Immature natural killer cell (primary cell): ENCODE data around the gene SNX19. TPM values are rescaled to one million over a fixed set of nuclear protein-coding genes. Genes with fewer than 3 reads are reported as not detected.

ENCODE experiments used
- DNase-seq, 3 donors: peaks; one replicate each; pipeline ENCODE4 v3.0.0; 2022; ENCODE audit warnings: mixed read lengths in 1 of 3
- H3K27ac Mint-ChIP-seq, 6 donors: one replicate each; pipeline ENCODE4 v1.8.0; 2020; ENCODE audit warnings: mixed read lengths in 6 of 6, mild to moderate bottlenecking in 5 of 6, inconsistent platforms in 4 of 6, moderate library complexity in 3 of 6
- H3K27me3 Mint-ChIP-seq, 3 donors: one replicate each; pipeline ENCODE4 v1.8.0; 2020 to 2021; ENCODE audit warnings: low read depth in 3 of 3, mild to moderate bottlenecking in 3 of 3, mixed read lengths in 3 of 3, moderate library complexity in 3 of 3, inconsistent platforms in 1 of 3
- H3K36me3 Mint-ChIP-seq, 3 donors: one replicate each; pipeline ENCODE4 v1.8.0; 2020; ENCODE audit warnings: mixed read lengths in 3 of 3, inconsistent platforms in 2 of 3, mild to moderate bottlenecking in 2 of 3
- H3K4me1 Mint-ChIP-seq, 2 donors: one replicate each; pipeline ENCODE4 v1.8.0; 2020; ENCODE audit warnings: inconsistent platforms in 2 of 2, mild to moderate bottlenecking in 2 of 2, mixed read lengths in 2 of 2, moderate library complexity in 1 of 2
- H3K4me3 Mint-ChIP-seq, 5 donors: one replicate each; pipeline ENCODE4 v1.8.0; 2020; ENCODE audit warnings: mild to moderate bottlenecking in 5 of 5, mixed read lengths in 5 of 5, inconsistent platforms in 3 of 5, moderate library complexity in 3 of 5
- H3K9me3 Mint-ChIP-seq, 6 donors: one replicate each; pipeline ENCODE4 v1.8.0; 2020; ENCODE audit warnings: mild to moderate bottlenecking in 6 of 6, mixed read lengths in 6 of 6, inconsistent platforms in 4 of 6, moderate library complexity in 3 of 6
- polyA plus RNA-seq, 3 donors: library from polyadenylated mRNA; unstranded; fragments of 300-500 nt; fragmentation: Illumina TruSeq; gene quantifications; one replicate each; pipeline ENCODE4 v1.2.3, GENCODE V29; 2021

SNX19 gene
- polyA plus RNA-seq, 3 donors from 2014 or later = 9.5 to 29.5 (median 18.0) TPM

DNA sequence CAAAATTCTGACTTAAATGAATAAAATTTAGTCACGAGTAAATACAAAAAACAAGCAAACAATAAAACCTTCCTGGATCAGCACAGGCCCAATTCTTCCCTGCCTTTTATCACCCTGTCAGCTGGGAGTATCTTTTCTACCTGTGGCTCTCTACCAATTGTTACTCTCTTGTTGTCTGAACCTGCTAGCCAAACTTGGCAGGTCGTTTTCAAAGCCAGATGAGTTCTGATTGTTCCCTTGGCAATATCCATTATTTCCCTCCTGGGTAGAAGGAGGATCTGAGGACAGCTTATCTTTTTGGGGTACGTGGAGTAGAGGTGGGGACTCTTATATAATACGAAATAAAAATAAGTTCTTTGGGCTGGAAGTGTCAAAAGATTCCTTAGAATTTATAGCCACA, 40.2 kb downstream of the SNX19 start:
- Mint-ChIP-seq H3K27me3 (no peaks in the 10 kb centered on the region), H3K4me3 (no peak overlapping the region), H3K9me3 (no peaks in the 10 kb centered on the region), H3K36me3 (peaks cover 15 to 54% (median 34%) of the 10 kb centered on the region in 3 donors), H3K4me1 (no peaks in the 10 kb centered on the region), H3K27ac (peak overlapping the region in 1 of 6 donors; percentile 9)
- no peak for DNase-seq

DNA sequence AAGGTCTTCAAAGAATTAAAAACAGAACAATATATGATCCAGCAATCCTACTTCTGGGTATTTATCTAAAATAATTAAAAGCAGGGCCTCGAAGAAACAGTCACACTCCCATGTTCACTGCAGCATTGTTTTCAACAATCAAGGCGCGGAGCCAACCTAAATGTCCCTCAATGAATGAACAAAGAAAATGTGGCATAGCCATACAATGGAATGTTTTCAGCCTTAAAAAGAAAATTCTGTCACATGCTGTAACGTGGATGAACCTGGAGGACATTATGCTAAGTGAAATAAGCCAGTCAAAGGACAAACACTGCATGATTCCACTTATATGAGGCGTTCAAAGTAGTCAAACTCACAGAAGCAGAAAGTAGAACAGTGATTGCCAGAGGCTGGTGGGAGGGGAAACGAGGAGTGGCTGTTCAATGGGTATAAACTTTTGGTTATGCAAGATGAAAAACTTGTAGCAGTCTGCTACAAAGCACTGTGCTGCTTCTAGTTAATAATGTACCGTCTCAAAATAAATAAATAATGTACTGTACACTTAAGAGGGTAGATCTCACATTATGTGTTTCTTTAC, 41.2 kb downstream of the SNX19 start:
- peaks cover 17 to 58% (median 34%) of the 10 kb centered on the region in 3 donors for H3K36me3 Mint-ChIP-seq
- no peak overlapping the region for H3K4me3 Mint-ChIP-seq
- no peak overlapping the region for H3K27ac Mint-ChIP-seq
- no peaks in the 10 kb centered on the region for H3K9me3 Mint-ChIP-seq
- no peak for DNase-seq
- H3K4me1 Mint-ChIP-seq = no peaks in the 10 kb centered on the region
- no peaks in the 10 kb centered on the region for H3K27me3 Mint-ChIP-seq

DNA sequence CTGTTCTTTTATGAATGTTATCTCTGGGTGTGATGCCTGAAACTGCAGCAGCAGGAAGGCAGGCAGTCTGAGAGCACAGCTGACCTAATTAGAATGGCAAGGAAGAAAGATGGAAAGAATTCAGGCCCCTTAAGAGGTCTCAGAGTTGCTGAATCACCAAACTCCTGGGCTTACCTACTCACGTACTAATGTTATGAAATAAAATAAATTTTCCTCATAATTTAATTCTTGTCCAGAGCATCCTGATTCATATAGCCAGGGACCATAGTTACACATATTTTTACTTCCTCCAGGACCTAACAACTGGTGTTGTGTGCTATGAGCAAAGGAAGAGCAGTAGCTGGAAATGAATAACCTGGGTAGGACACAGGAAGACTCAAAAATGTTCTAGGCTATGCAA, 41.9 kb downstream of the SNX19 start:
- Mint-ChIP-seq H3K27me3 (no peaks in the 10 kb centered on the region), H3K27ac (no peak overlapping the region), H3K36me3 (peaks cover 18 to 60% (median 30%) of the 10 kb centered on the region in 3 donors), H3K9me3 (no peaks in the 10 kb centered on the region), H3K4me1 (no peaks in the 10 kb centered on the region), H3K4me3 (no peak overlapping the region)
- DNase-seq = no peak

DNA sequence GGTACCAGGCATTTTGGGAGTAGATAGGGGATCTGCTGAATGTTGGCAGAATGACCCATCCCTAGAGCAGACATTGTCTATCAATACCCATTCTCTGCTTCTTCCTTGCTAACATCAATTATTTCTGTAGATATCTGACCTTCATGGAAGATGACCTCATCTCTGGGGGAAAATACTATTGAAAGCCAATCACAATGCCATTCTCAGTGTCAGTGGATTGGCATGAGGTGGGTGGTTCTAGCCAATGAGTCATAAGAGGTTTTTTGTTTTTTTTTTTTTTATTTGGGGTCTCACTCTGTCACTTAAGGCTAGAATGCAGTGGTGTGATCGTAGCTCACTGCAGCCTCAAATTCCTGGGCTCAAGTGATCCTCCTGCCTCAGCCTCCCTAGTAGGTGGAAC, 42.5 kb downstream of the SNX19 start:
- Mint-ChIP-seq H3K27me3 (no peaks in the 10 kb centered on the region), H3K9me3 (no peaks in the 10 kb centered on the region), H3K36me3 (peaks cover 13 to 57% (median 25%) of the 10 kb centered on the region in 3 donors), H3K4me1 (no peaks in the 10 kb centered on the region), H3K4me3 (no peak overlapping the region), H3K27ac (no peak overlapping the region)
- no peak for DNase-seq

DNA sequence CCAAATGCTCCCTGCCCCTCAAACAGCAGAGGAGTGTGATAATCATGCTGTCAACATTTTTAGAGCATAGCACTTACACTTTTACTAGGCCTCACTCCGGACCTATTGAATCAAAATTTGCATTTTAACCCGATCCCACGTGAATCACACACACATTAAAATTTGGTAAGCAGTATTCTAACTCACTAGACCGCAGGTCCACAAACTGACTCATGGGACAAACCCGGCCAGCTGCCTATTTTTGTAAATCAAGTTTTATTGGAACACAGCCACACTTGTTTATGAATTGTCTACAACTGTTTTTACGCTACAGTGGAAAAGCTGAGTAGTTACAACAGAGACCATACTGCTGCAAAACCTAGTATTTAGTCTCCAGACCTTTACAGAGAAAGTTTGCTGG, 43.3 kb downstream of the SNX19 start:
- Mint-ChIP-seq H3K27ac (peak overlapping the region in 1 of 6 donors; percentile 34), H3K36me3 (peaks cover 13 to 52% (median 21%) of the 10 kb centered on the region in 3 donors), H3K4me1 (no peaks in the 10 kb centered on the region), H3K27me3 (no peaks in the 10 kb centered on the region), H3K9me3 (no peaks in the 10 kb centered on the region), H3K4me3 (no peak overlapping the region)
- no peak for DNase-seq

DNA sequence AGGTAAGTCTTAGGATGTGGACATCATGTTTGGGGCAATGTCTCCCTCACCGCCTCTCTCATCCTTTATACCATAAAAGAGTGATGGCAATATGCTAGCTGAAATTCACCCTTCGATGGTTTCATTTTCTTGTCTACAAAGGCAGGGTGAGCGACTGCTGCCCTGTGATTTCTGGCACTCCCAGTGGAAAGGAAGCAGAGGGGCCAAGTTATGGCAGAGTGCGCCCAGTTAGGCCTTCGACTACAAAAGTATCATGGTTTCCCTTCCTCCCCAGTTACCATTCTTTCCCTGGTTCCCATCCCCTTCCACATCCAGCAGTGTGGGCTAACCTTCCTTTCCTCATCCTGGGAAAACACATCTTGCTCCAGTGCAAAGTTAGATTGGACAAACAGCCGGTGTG, 43.8 kb downstream of the SNX19 start:
- H3K4me3 Mint-ChIP-seq = no peak overlapping the region
- no peaks in the 10 kb centered on the region for H3K4me1 Mint-ChIP-seq
- peaks cover 13 to 47% (median 20%) of the 10 kb centered on the region in 3 donors for H3K36me3 Mint-ChIP-seq
- no peaks in the 10 kb centered on the region for H3K9me3 Mint-ChIP-seq
- H3K27me3 Mint-ChIP-seq = no peaks in the 10 kb centered on the region
- DNase-seq = no peak
- H3K27ac Mint-ChIP-seq = peak overlapping the region in 1 of 6 donors; percentile 34

DNA sequence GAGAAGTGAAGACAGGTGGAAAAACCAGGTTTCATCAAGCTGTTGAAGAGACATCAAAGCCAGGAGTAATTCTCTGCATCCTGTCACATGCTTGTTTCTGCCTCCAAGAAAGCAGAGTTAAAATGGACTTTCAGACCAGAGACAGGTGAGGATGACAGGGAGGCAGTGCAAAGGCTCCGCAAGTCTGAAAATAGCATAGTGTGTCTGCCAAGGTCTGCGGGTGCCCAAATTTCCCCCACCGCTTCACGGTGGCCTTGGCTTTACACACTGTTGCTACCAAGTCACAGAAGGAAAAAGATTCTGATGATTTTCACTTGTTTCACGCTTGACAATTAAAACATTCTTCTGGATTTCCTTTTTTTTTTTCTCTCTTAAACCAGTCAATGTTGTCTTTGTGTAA, 44.2 kb downstream of the SNX19 start:
- Mint-ChIP-seq H3K9me3 (no peaks in the 10 kb centered on the region), H3K27ac (no peak overlapping the region), H3K27me3 (no peaks in the 10 kb centered on the region), H3K4me1 (no peaks in the 10 kb centered on the region), H3K4me3 (no peak overlapping the region), H3K36me3 (peaks cover 13 to 43% (median 16%) of the 10 kb centered on the region in 3 donors)
- DNase-seq = no peak

DNA sequence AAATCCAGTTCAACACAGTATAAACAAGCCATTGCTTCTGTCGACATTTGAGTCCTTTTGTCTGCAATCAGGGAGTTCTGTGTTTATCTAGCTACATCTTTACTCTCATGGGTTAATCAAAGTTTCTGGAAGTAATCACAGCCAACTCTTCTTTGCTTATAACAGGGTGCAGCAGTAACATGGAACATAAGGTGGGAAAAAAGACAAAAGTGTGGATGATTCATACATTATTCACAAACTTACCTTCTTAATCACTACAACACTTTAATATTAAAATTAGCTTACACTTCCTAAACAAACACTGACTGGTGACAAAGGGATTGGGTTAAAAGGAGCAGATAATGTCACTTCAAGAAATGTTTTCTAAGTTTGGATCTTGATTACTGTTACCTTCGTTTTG, 44.7 kb downstream of the SNX19 start:
- no peaks in the 10 kb centered on the region for H3K4me1 Mint-ChIP-seq
- H3K27me3 Mint-ChIP-seq = no peaks in the 10 kb centered on the region
- H3K9me3 Mint-ChIP-seq = no peaks in the 10 kb centered on the region
- H3K4me3 Mint-ChIP-seq = no peak overlapping the region
- H3K27ac Mint-ChIP-seq = peak overlapping the region in 2 of 6 donors; percentile 23 to 47
- peaks cover 13 to 40% (median 15%) of the 10 kb centered on the region in 3 donors for H3K36me3 Mint-ChIP-seq
- DNase-seq = no peak

DNA sequence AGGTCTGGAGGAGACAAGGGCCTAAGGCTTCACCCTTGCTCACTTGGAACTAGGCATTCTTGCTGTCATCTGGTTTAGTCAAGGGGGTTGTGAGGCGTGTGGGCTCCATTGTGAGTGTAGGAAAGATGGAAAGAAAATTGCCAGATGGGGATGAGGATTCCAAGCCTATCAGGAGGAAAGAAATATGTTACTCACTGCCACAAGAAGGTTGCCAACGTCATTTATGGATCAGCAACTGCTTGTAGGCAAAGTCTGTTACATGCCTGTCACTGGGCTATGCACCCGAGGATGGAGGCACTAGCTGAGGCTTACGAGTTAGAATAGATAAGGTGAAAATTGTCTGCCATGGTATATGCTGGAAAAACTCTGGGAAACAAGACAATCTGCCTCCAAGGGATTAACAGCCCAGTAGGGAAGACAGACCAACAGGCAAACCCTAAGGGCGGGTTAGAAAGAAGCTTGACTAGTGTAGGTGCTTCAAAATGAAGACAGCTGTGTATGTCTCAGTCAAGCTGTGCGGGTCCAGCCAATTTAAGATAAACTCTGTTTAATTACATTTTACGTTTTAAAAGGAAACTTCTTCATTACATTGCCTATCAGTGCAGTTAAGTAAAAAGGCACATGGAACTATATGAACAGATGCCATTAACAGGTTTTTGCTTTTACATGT, 47.4 kb downstream of the SNX19 start:
- Mint-ChIP-seq H3K9me3 (no peaks in the 10 kb centered on the region), H3K36me3 (peaks cover 0 to 19% (median 8%) of the 10 kb centered on the region in 3 donors), H3K27ac (no peak overlapping the region), H3K4me1 (no peaks in the 10 kb centered on the region), H3K27me3 (peaks cover 0 to 2% (median 0%) of the 10 kb centered on the region in 3 donors), H3K4me3 (no peak overlapping the region)
- DNase-seq = no peak

DNA sequence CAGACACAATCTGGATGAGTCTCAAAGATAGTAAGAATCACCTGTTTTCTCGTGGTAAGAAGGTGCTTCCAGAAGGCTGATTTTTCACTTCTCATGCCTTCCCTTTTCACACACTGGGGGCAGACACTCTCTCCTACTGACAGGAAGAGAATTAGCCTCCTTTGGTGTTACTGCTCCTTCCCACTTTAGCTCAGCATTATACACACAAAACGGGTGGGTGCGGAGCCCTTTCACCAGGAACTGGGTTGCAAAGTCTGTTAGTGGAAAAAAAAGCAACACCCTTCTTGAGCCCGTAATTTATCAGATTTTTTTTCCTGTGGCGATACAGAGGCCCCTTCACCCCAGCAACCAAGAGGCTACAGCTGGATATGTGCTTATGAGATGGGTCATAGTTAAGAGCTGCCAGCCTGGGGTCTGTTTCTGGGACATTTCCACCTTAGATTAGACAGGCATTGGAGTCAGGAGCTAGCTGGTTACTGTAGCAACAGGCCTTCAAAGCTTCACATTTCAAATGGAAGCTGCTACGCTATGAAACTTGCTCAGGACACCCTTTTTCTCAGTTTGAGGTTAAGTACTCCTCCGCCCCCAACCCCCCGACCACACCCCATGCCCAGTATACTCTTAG, 48.1 kb downstream of the SNX19 start:
- Mint-ChIP-seq H3K4me1 (no peaks in the 10 kb centered on the region), H3K27me3 (peaks cover 0 to 2% (median 0%) of the 10 kb centered on the region in 3 donors), H3K27ac (no peak overlapping the region), H3K9me3 (no peaks in the 10 kb centered on the region), H3K36me3 (peaks cover 0 to 19% (median 8%) of the 10 kb centered on the region in 3 donors), H3K4me3 (no peak overlapping the region)
- DNase-seq = no peak

DNA sequence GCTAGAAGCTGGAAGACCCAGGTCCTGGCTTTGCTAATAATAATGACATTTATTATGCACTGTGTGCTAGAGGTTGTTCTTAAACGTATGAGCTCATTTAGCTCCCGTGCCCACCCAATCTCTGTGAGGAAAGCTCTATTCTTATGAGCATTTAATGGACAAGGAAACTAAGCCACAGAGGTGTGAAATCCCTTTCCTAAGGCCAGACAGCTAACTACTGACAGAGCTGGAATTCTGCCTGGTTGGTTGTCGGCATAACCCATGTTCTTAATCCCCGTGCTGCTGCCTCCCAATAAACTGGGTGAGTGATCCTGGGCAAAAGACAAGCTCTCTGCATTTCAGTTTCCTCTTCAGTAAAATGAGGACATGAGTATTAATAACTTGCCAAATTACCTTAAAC, 49.4 kb downstream of the SNX19 start:
- peaks cover 0 to 19% (median 8%) of the 10 kb centered on the region in 3 donors for H3K36me3 Mint-ChIP-seq
- DNase-seq = no peak
- peaks cover 0 to 2% (median 0%) of the 10 kb centered on the region in 3 donors for H3K27me3 Mint-ChIP-seq
- H3K4me3 Mint-ChIP-seq = no peak overlapping the region
- H3K9me3 Mint-ChIP-seq = no peaks in the 10 kb centered on the region
- H3K4me1 Mint-ChIP-seq = peaks cover 4 to 5% of the 10 kb centered on the region in 2 donors
- no peak overlapping the region for H3K27ac Mint-ChIP-seq

DNA sequence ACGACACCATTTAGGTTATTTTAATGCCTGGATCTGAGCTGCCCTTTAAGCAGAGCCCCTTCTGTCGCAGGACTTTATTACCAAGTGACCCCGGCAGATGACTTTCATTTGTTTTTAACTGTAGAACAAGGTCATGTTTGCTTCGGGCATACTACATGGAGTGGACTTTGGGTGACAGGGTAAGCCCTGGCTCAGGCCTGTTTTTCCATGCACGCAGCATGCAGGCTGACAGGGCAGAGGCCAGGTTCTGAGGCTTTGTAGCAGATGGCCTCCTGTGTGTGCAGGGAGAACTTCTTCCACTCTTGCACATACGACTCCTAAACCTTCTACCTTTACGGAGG, 50.5 kb downstream of the SNX19 start:
- Mint-ChIP-seq H3K36me3 (peaks cover 0 to 11% (median 8%) of the 10 kb centered on the region in 3 donors), H3K27ac (no peak overlapping the region), H3K9me3 (no peaks in the 10 kb centered on the region), H3K27me3 (peaks cover 0 to 3% (median 2%) of the 10 kb centered on the region in 3 donors), H3K4me1 (peaks cover 5 to 8% of the 10 kb centered on the region in 2 donors), H3K4me3 (no peak overlapping the region)
- no peak for DNase-seq

DNA sequence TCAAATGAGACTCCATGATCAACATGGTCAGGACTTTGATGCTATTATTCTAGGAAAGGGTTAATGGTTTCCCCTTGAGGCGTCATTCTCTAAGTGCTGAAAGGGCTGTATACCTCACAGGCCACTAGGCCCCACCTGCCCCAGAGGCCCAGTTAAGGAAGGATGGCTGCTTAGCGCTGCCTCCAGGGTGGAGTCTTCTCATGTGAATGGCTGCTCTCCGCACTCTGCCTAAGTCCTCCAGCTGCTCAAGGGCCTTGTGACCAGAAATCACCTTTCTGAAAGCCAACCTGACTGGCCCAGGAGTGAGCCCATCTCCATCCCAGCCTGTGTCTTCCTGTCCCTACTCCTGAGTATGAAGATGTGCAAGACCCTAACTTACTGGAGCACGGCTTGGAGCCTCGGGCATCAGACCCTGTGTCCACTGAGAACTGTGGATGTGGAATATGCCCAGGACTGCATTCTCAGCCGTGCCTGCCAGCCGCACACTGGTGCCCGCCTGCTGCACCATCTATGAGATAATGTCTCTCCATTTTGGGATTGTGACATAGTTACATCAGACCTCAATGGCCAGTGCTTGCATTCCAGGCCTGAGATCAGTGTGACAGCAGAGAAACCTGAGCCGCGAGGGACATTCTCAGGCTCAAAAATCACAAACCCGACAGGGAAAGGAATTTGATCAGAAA, 51.0 kb downstream of the SNX19 start:
- Mint-ChIP-seq H3K27me3 (peaks cover 0 to 3% (median 2%) of the 10 kb centered on the region in 3 donors), H3K4me3 (no peak overlapping the region), H3K36me3 (peaks cover 0 to 10% (median 7%) of the 10 kb centered on the region in 3 donors), H3K9me3 (no peaks in the 10 kb centered on the region), H3K4me1 (peaks cover 5 to 8% of the 10 kb centered on the region in 2 donors), H3K27ac (no peak overlapping the region)
- no peak for DNase-seq
